ENCODE data around the gene RHEB. TPM values are rescaled to one million over a fixed set of nuclear protein-coding genes. Genes with fewer than 3 reads are reported as not detected.

Gene RHEB
- total RNA-seq, 1 donor from 2014 or later, result 88.2 TPM

- Mint-ChIP-seq H3K9me3 (ENCODE audit: unreplicated experiment) (peaks cover 15% of the 10 kb centered on the region), H3K27ac (ENCODE audit: unreplicated experiment) (no peak overlapping the region), H3K27me3 (ENCODE audit: unreplicated experiment) (peaks cover 5% of the 10 kb centered on the region), H3K36me3 (ENCODE audit: unreplicated experiment) (no peaks in the 10 kb centered on the region), H3K4me3 (ENCODE audit: unreplicated experiment) (no peak overlapping the region), H3K4me1 (ENCODE audit: low read depth, unreplicated experiment) (peaks cover 3% of the 10 kb centered on the region)
- no peak for DNase-seq
- TF ChIP-seq CTCF (IDR thresholded peaks at IDR 0.05; ENCODE audit: partially characterized antibody, unreplicated experiment), result no peak
Measured at GRCh38 chr7:151550656-151551286, 31.1 kb upstream of the RHEB start.

- no peak for DNase-seq
- peaks cover 5% of the 10 kb centered on the region for H3K27me3 Mint-ChIP-seq (ENCODE audit: unreplicated experiment)
- peaks cover 15% of the 10 kb centered on the region for H3K9me3 Mint-ChIP-seq (ENCODE audit: unreplicated experiment)
- no peak for TF ChIP-seq CTCF (IDR thresholded peaks at IDR 0.05; ENCODE audit: partially characterized antibody, unreplicated experiment)
- H3K4me1 Mint-ChIP-seq (ENCODE audit: low read depth, unreplicated experiment), result peaks cover 3% of the 10 kb centered on the region
- no peaks in the 10 kb centered on the region for H3K36me3 Mint-ChIP-seq (ENCODE audit: unreplicated experiment)
- H3K27ac Mint-ChIP-seq (ENCODE audit: unreplicated experiment), result no peak overlapping the region
- no peak overlapping the region for H3K4me3 Mint-ChIP-seq (ENCODE audit: unreplicated experiment)
Measured at GRCh38 chr7:151549644-151550043, 29.9 kb upstream of the RHEB start.

- Mint-ChIP-seq H3K36me3 (ENCODE audit: unreplicated experiment) (no peaks in the 10 kb centered on the region), H3K9me3 (ENCODE audit: unreplicated experiment) (peaks cover 15% of the 10 kb centered on the region), H3K4me3 (ENCODE audit: unreplicated experiment) (no peak overlapping the region), H3K27me3 (ENCODE audit: unreplicated experiment) (peaks cover 5% of the 10 kb centered on the region), H3K27ac (ENCODE audit: unreplicated experiment) (no peak overlapping the region), H3K4me1 (ENCODE audit: low read depth, unreplicated experiment) (peaks cover 3% of the 10 kb centered on the region)
- DNase-seq, result no peak
- no peak for TF ChIP-seq CTCF (IDR thresholded peaks at IDR 0.05; ENCODE audit: partially characterized antibody, unreplicated experiment)
Measured at GRCh38 chr7:151549083-151549482, 29.4 kb upstream of the RHEB start.

GRCh38 chr7:151544183-151544582 is 24.5 kb upstream of the RHEB start:
- Mint-ChIP-seq H3K27me3 (ENCODE audit: unreplicated experiment) (peaks cover 8% of the 10 kb centered on the region), H3K36me3 (ENCODE audit: unreplicated experiment) (no peaks in the 10 kb centered on the region), H3K4me1 (ENCODE audit: low read depth, unreplicated experiment) (peaks cover 9% of the 10 kb centered on the region), H3K27ac (ENCODE audit: unreplicated experiment) (no peak overlapping the region), H3K4me3 (ENCODE audit: unreplicated experiment) (no peak overlapping the region), H3K9me3 (ENCODE audit: unreplicated experiment) (peaks cover under 1% of the 10 kb centered on the region)
- no peak for TF ChIP-seq CTCF (IDR thresholded peaks at IDR 0.05; ENCODE audit: partially characterized antibody, unreplicated experiment)
- DNase-seq, result no peak

- Mint-ChIP-seq H3K4me3 (ENCODE audit: unreplicated experiment) (no peak overlapping the region), H3K36me3 (ENCODE audit: unreplicated experiment) (no peaks in the 10 kb centered on the region), H3K27ac (ENCODE audit: unreplicated experiment) (no peak overlapping the region), H3K4me1 (ENCODE audit: low read depth, unreplicated experiment) (peaks cover 22% of the 10 kb centered on the region), H3K27me3 (ENCODE audit: unreplicated experiment) (peaks cover 8% of the 10 kb centered on the region), H3K9me3 (ENCODE audit: unreplicated experiment) (peaks cover 6% of the 10 kb centered on the region)
- DNase-seq, result no peak
- TF ChIP-seq CTCF (IDR thresholded peaks at IDR 0.05; ENCODE audit: partially characterized antibody, unreplicated experiment), result no peak
Measured at GRCh38 chr7:151542606-151543130, 23.0 kb upstream of the RHEB start.

Measured in glutamatergic neuron (in vitro differentiated cells).